ENCODE data around the gene AGPAT2.

DNA sequence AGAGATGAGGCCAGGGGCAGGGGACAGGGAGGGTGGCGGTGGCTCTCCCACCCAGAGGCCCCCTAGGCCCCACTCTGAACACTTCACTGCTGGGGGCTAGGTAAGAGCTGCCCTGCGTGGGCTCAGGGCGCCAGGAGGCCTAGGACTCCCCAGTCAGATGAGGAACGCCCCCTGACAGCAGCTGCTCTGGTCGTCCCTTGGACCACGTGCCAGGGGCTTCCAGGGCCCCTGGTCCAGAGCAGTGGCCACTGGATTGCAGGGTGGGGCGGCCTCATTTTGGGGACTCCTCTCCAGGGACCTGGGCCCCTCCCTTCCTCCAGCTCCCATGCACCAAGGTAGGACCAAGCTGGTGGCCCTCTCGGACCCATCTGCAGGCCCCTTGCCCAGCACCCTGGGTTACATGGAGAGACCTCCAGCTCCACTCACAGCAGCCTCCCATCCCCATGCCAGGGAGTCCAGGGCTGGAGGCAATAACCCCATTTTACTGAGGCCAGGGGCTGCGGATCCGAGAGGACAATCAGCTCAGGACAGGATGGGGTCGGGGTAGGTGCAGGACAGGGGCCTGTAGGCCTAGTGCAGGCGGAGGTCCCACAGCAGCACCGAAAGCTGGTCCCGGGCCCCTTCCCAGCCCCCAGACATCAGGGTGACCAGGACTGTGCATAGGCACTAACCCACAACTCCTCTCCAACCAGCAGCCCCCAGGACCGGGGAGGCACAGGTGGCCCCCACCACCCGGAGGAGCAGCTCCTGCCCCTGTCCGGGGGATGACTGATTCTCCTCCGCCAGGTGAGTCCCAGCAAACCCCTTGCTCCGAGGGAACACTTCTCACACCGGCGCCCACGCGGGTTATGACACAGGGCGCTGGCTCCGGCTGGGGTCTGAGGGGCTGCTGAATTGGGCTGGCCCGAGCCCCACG lies 23.0 kb downstream of the AGPAT2 start:
- TF ChIP-seq, protein P1, sequence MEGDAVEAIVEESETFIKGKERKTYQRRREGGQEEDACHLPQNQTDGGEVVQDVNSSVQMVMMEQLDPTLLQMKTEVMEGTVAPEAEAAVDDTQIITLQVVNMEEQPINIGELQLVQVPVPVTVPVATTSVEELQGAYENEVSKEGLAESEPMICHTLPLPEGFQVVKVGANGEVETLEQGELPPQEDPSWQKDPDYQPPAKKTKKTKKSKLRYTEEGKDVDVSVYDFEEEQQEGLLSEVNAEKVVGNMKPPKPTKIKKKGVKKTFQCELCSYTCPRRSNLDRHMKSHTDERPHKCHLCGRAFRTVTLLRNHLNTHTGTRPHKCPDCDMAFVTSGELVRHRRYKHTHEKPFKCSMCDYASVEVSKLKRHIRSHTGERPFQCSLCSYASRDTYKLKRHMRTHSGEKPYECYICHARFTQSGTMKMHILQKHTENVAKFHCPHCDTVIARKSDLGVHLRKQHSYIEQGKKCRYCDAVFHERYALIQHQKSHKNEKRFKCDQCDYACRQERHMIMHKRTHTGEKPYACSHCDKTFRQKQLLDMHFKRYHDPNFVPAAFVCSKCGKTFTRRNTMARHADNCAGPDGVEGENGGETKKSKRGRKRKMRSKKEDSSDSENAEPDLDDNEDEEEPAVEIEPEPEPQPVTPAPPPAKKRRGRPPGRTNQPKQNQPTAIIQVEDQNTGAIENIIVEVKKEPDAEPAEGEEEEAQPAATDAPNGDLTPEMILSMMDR (conservative IDR thresholded peaks at IDR 0.05 in 1 of 2, IDR thresholded peaks at IDR 0.05 in 1 of 2; ENCODE audit: low read depth in 1 of 2, low read length in 2 of 2): no peak
- TF ChIP-seq EZH2 (IDR thresholded peaks at IDR 0.05; ENCODE audit: low read length, missing control alignments): no peak

All from fibroblast of lung (primary cell).